GM12878 (cell line): ENCODE data around the gene GRIK3. TPM values are rescaled to one million over a fixed set of nuclear protein-coding genes. Genes with fewer than 3 reads are reported as not detected.

Experiments
- ATAC-seq: fragments of 200-7000 bp; cut with Tn5 transposase; 3 replicates; pipeline ENCODE4 v1.9.1; 2020; ENCODE audit warnings: mild to moderate bottlenecking, moderate library complexity
- BruUV-seq: library from RNA; stranded (reverse); fragments of 400-500 nt; replicated peaks from 2 replicates; lab custom pipeline; 2021; lab: Mats Ljungman, UMichigan
- CTCF ChIA-PET: fragments of 300-600 bp; sonication (Branson Sonifier 250); formaldehyde crosslinking; extraction: SDS; loops from one replicate; lab custom pipeline; 2021; ENCODE audit warnings: inconsistent platforms; lab: Yijun Ruan, JAX
- POLR2A ChIA-PET: fragments of 350-600 bp; formaldehyde crosslinking; extraction: SDS; loops from one replicate; lab custom pipeline; 2021; ENCODE audit warnings: inconsistent platforms; lab: Charles Lee
- RAD21 ChIA-PET: fragments of 300-600 bp; sonication (Branson Sonifier 250); formaldehyde crosslinking; loops from one replicate; lab custom pipeline; 2023; ENCODE audit warnings: antibody characterized with exemption; ENCODE audit not compliant: unreplicated experiment; lab: Charles Lee
- SMC1A ChIA-PET: fragments of 300-600 bp; sonication (Branson Sonifier 250); formaldehyde crosslinking; loops from one replicate; lab custom pipeline; 2023; ENCODE audit not compliant: unreplicated experiment, uncharacterized antibody; lab: Charles Lee
- DNase-seq: peaks from one replicate; pipeline ENCODE4 v3.0.0-alpha.2; 2011; ENCODE audit warnings: low read depth, low spot score
- FAIRE-seq: peaks from 3 replicates; lab custom pipeline; 2011; peaks lifted over from hg19 to GRCh38; lab: Jason Lieb, UNC
- H2AFZ ChIP-seq: 2 replicates; pipeline ENCODE4 v1.6.0; 2011; ENCODE audit warnings: low read depth, low read length, control low read depth; ENCODE audit not compliant: control insufficient read depth
- H3K27ac ChIP-seq: 2 replicates; pipeline ENCODE4 v1.5.1; 2011; ENCODE audit warnings: control low read depth; ENCODE audit not compliant: control insufficient read depth, insufficient read depth
- H3K27me3 ChIP-seq, 2 experiments: replicated peaks in 1 of 2; 2 replicates each; pipeline versions ENCODE4 v1.6.0 to v1.6.1; 2011; ENCODE audit warnings: low read length in 1 of 2; ENCODE audit not compliant: control insufficient read depth in 2 of 2, insufficient read depth in 2 of 2
- H3K36me3 ChIP-seq, 2 experiments: 2 replicates each; pipeline ENCODE4 v1.5.1; 2011; ENCODE audit warnings: low read length in 1 of 2; ENCODE audit not compliant: control insufficient read depth in 2 of 2, insufficient read depth in 2 of 2
- H3K4me1 ChIP-seq: 2 replicates; pipeline ENCODE4 v1.6.1; 2011; ENCODE audit warnings: mild to moderate bottlenecking, low read length, moderate library complexity, mixed read lengths; ENCODE audit not compliant: control insufficient read depth, insufficient read depth
- H3K4me2 ChIP-seq: 2 replicates; pipeline ENCODE4 v1.6.0; 2011; ENCODE audit warnings: control low read depth; ENCODE audit not compliant: control insufficient read depth, insufficient read depth
- H3K4me3 ChIP-seq: fragments of 200-600 bp; sonication (generic); 2 replicates; pipeline ENCODE4 v1.5.1; 2016
- H3K79me2 ChIP-seq: 2 replicates; pipeline ENCODE4 v1.6.0; 2011; ENCODE audit warnings: low read length; ENCODE audit not compliant: control insufficient read depth, insufficient read depth
- H3K9ac ChIP-seq: 2 replicates; pipeline ENCODE4 v1.8.0; 2011; ENCODE audit warnings: low read length, control low read depth, mixed read lengths; ENCODE audit not compliant: control insufficient read depth, insufficient read depth
- H3K9me3 ChIP-seq: replicated peaks from 3 replicates; pipeline ENCODE4 v1.5.1; 2011; ENCODE audit warnings: mild to moderate bottlenecking, low read length; ENCODE audit not compliant: control insufficient read depth, insufficient read depth
- H4K20me1 ChIP-seq: 2 replicates; pipeline ENCODE4 v1.6.0; 2011; ENCODE audit not compliant: control insufficient read depth, insufficient read depth
- ASH2L ChIP-seq: fragments of 300-600, 200-600 bp; sonication (generic); IDR thresholded peaks from 2 replicates; pipeline ENCODE4 v1.6.1; 2017; ENCODE audit warnings: low read depth, mild to moderate bottlenecking, borderline replicate concordance
- CBX5 ChIP-seq: sonication (generic); IDR thresholded peaks from 2 replicates; pipeline ENCODE4 v1.6.1; 2016; ENCODE audit warnings: low read depth, moderate library complexity, mild to moderate bottlenecking, inconsistent platforms
- JUND ChIP-seq: IDR thresholded peaks from 2 replicates; pipeline ENCODE4 v1.6.1; 2012; ENCODE audit warnings: low read depth, mild to moderate bottlenecking, low read length, improper control_type of control experiment, moderate library complexity
- KDM1A ChIP-seq: fragments of 200-600 bp; sonication (generic); IDR thresholded peaks from 2 replicates; pipeline ENCODE4 v1.6.1; 2016; ENCODE audit warnings: borderline replicate concordance
- MEF2B ChIP-seq: fragments of 450-650 bp; IDR thresholded peaks from 2 replicates; pipeline ENCODE4 v1.6.1; 2018; ENCODE audit warnings: mild to moderate bottlenecking, moderate library complexity; ENCODE audit not compliant: partially characterized antibody, poor library complexity, severe bottlenecking
- MXI1 ChIP-seq: fragments of 150-350 bp; IDR thresholded peaks from 2 replicates; pipeline ENCODE4 v1.6.1; 2011; ENCODE audit warnings: low read depth, mild to moderate bottlenecking, inconsistent platforms, low read length, improper control_type of control experiment
- NFIC ChIP-seq: IDR thresholded peaks from 2 replicates; pipeline ENCODE4 v1.6.1; 2012; ENCODE audit warnings: low read depth, mild to moderate bottlenecking, inconsistent platforms, low read length, moderate library complexity
- NR2C1 ChIP-seq: fragments of 450-650 bp; IDR thresholded peaks from 2 replicates; pipeline ENCODE4 v1.6.1; 2017; ENCODE audit warnings: antibody characterized with exemption, mild to moderate bottlenecking, moderate library complexity
- NR2F1 ChIP-seq: fragments of 450-650 bp; conservative IDR thresholded peaks from 2 replicates; pipeline ENCODE4 v1.6.1; 2017; ENCODE audit warnings: mild to moderate bottlenecking
- RELA ChIP-seq: fragments of 450-650 bp; IDR thresholded peaks from 2 replicates; pipeline ENCODE4 v1.8.0; 2014; ENCODE audit warnings: borderline replicate concordance; ENCODE audit not compliant: partially characterized antibody
- RFX5 ChIP-seq: IDR thresholded peaks from 2 replicates; pipeline ENCODE4 v1.6.1; 2011; ENCODE audit warnings: low read depth, low read length, improper control_type of control experiment
- WGBS: methylation state at CpG from one replicate; pipeline ENCODE4 v1.1.6; 2016; ENCODE audit warnings: low lambda C conversion rate; ENCODE audit not compliant: insufficient replicate concordance, insufficient coverage; ENCODE audit errors: missing lambda C conversion rate; 5-methylcytosine and 5-hydroxymethylcytosine counted together
- in situ Hi-C: fragments of 300-500 bp; cut with MboI; formaldehyde crosslinking; loops from 9 replicates; pipeline ENCODE4 v1.14.3; 2018; ENCODE audit warnings: mixed read lengths
- intact Hi-C: fragments of 100-400 bp; cut with micrococcal nuclease; formaldehyde crosslinking; loops from one replicate; pipeline ENCODE4 v1.14.2; 2022; ENCODE audit not compliant: unreplicated experiment
- polyA plus RNA-seq, 11 experiments: library from polyadenylated mRNA; depleted of rRNA in 4 of 11; unstranded in 6 of 11; stranded (reverse) in 5 of 11; fragments of >200 nt; fragmentation: Nextera tagmentation in 4 of 11; fragmentation: Illumina TruSeq in 1 of 11; extraction: Ambion mirVana in 4 of 11; extraction: Trizol in 1 of 11; gene quantifications; 1 replicate in 1 of 11; 2 replicates in 10 of 11; pipeline versions ENCODE4 v1.2.1 to v1.2.3, GENCODE V29; 2011 to 2016; ENCODE audit warnings: inconsistent platforms in 2 of 11, missing spikeins in 2 of 11, low read depth in 1 of 11
- total RNA-seq, 4 experiments: library from RNA; depleted of rRNA in 3 of 4; stranded (reverse); fragments of >200 nt in 3 of 4; fragmentation: Illumina TruSeq in 1 of 4; extraction: Trizol in 1 of 4; gene quantifications; 2 replicates each; pipeline versions ENCODE4 v1.2.1 to v1.2.3, GENCODE V29; 2013 to 2021
- TF ChIP-seq, protein P1 (sequence below): fragments of 450-650 bp; conservative IDR thresholded peaks from 2 replicates; pipeline ENCODE4 v1.6.1; 2017; ENCODE audit warnings: mild to moderate bottlenecking, moderate library complexity
- TF ChIP-seq, protein P2 (sequence below): IDR thresholded peaks from 2 replicates; pipeline ENCODE4 v1.6.1; 2012; ENCODE audit warnings: improper control_type of control experiment, low read depth, low read length; ENCODE audit not compliant: insufficient replicate concordance
- TF ChIP-seq, protein P3 (sequence below): fragments of 450-650 bp; IDR thresholded peaks from 2 replicates; pipeline ENCODE4 v1.6.1; 2014; ENCODE audit warnings: mild to moderate bottlenecking

Gene GRIK3
- total and polyA plus RNA-seq, 10 of the 15 experiments (the other 5 are each of a cell fraction or from before 2014, with no cell fraction given), result not detected

DNA sequence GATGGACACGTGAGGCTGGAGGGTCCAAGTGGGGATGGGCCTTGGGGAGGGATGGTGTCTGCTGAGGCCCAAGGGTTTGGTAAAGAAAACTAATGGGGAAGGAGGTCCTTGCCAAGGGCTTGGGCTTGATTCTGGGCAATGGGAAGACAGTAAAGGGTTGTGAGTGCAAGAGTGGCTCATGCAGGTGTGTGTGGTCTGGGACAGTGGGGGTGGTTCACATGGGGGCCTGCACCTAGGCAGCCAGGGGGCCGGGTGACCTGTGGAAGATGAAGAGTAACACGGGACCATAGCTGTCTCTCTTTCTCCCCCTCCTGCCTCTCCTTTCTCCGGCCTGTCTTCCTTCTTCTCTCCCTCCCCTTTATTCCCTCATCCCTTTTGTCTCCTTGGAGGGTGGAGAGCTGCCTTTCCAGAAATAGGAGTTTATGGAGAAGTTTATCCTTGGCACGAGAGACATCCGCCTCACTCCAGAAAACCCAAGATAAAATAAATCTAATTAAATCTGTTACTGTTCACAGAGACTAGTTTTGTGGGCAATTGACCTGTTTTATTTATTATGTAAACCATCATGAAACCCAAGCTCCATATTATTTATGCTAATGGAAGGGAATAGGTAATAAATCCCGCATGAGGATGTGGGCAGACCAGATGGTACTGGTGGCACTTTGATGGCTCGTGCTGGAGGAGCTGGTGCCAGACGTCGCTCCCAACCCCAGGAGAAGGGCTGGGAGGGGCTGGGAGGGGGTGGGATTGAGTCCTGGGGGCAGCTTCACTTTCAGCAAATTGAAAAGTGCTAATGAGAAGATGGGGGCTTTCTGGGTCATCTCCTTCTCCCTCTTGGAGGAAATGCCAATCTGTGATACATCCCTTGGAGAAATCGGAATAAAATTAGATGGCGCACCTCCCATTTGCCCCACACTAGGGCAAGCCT, 278.7 kb downstream of the GRIK3 start:
- DNase-seq, result no peak
- Histone ChIP-seq H3K36me3 (no peaks in the 10 kb centered on the region), H2AFZ (no peak overlapping the region), H3K9ac (no peak overlapping the region), H3K4me3 (no peak overlapping the region), H3K4me1 (no peaks in the 10 kb centered on the region), H3K9me3 (no peaks in the 10 kb centered on the region; the same call in 2 of the 3 replicates), H3K27ac (no peak overlapping the region), H4K20me1 (no peaks in the 10 kb centered on the region; the same call in none of the 2 replicates), H3K27me3 (no peaks in the 10 kb centered on the region), H3K79me2 (no peaks in the 10 kb centered on the region), H3K4me2 (no peak overlapping the region)
- SMC1A ChIA-PET, result no interaction called here
- intact Hi-C loops (no loop called here), in situ Hi-C loops (no loop called here)
- CTCF ChIA-PET, result no interaction called here
- FAIRE-seq, result no peak
- RAD21 ChIA-PET, result no interaction called here
- POLR2A ChIA-PET, result no interaction called here
- BruUV-seq, result no TSS peak
- ATAC-seq, result no peak
- WGBS, result 26% methylated on average over 12 of the region's 12 CpGs
- TF ChIP-seq RELA (no peak), NR2F1 (no peak), NR2C1 (no peak), ASH2L (no peak), KDM1A (no peak), MXI1 (no peak), JUND (no peak), CBX5 (no peak), NFIC (no peak), MEF2B (no peak), RFX5 (no peak)
- TF ChIP-seq, protein P1, sequence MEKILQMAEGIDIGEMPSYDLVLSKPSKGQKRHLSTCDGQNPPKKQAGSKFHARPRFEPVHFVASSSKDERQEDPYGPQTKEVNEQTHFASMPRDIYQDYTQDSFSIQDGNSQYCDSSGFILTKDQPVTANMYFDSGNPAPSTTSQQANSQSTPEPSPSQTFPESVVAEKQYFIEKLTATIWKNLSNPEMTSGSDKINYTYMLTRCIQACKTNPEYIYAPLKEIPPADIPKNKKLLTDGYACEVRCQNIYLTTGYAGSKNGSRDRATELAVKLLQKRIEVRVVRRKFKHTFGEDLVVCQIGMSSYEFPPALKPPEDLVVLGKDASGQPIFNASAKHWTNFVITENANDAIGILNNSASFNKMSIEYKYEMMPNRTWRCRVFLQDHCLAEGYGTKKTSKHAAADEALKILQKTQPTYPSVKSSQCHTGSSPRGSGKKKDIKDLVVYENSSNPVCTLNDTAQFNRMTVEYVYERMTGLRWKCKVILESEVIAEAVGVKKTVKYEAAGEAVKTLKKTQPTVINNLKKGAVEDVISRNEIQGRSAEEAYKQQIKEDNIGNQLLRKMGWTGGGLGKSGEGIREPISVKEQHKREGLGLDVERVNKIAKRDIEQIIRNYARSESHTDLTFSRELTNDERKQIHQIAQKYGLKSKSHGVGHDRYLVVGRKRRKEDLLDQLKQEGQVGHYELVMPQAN, result no peak
- TF ChIP-seq, protein P2, sequence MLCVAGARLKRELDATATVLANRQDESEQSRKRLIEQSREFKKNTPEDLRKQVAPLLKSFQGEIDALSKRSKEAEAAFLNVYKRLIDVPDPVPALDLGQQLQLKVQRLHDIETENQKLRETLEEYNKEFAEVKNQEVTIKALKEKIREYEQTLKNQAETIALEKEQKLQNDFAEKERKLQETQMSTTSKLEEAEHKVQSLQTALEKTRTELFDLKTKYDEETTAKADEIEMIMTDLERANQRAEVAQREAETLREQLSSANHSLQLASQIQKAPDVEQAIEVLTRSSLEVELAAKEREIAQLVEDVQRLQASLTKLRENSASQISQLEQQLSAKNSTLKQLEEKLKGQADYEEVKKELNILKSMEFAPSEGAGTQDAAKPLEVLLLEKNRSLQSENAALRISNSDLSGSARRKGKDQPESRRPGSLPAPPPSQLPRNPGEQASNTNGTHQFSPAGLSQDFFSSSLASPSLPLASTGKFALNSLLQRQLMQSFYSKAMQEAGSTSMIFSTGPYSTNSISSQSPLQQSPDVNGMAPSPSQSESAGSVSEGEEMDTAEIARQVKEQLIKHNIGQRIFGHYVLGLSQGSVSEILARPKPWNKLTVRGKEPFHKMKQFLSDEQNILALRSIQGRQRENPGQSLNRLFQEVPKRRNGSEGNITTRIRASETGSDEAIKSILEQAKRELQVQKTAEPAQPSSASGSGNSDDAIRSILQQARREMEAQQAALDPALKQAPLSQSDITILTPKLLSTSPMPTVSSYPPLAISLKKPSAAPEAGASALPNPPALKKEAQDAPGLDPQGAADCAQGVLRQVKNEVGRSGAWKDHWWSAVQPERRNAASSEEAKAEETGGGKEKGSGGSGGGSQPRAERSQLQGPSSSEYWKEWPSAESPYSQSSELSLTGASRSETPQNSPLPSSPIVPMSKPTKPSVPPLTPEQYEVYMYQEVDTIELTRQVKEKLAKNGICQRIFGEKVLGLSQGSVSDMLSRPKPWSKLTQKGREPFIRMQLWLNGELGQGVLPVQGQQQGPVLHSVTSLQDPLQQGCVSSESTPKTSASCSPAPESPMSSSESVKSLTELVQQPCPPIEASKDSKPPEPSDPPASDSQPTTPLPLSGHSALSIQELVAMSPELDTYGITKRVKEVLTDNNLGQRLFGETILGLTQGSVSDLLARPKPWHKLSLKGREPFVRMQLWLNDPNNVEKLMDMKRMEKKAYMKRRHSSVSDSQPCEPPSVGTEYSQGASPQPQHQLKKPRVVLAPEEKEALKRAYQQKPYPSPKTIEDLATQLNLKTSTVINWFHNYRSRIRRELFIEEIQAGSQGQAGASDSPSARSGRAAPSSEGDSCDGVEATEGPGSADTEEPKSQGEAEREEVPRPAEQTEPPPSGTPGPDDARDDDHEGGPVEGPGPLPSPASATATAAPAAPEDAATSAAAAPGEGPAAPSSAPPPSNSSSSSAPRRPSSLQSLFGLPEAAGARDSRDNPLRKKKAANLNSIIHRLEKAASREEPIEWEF, result no peak
- TF ChIP-seq, protein P3, sequence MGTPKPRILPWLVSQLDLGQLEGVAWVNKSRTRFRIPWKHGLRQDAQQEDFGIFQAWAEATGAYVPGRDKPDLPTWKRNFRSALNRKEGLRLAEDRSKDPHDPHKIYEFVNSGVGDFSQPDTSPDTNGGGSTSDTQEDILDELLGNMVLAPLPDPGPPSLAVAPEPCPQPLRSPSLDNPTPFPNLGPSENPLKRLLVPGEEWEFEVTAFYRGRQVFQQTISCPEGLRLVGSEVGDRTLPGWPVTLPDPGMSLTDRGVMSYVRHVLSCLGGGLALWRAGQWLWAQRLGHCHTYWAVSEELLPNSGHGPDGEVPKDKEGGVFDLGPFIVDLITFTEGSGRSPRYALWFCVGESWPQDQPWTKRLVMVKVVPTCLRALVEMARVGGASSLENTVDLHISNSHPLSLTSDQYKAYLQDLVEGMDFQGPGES, result no peak
